H1 (cell line): ENCODE data around the gene PTPN5. TPM values are rescaled to one million over a fixed set of nuclear protein-coding genes. Genes with fewer than 3 reads are reported as not detected.

Experiments used
- BRCA1 ChIP-seq: IDR thresholded peaks from 2 replicates; pipeline ENCODE4 v1.6.1; 2012; ENCODE audit warnings: low read depth, low read length, improper control_type of control experiment
- CBX5 ChIP-seq: fragments of 300-800, 300-1000 bp; sonication (generic); IDR thresholded peaks from 2 replicates; pipeline ENCODE4 v1.7.1; 2016; ENCODE audit warnings: antibody characterized with exemption, low read length, low read depth
- CBX8 ChIP-seq: fragments of 300-800, 300-1000 bp; sonication (generic); IDR thresholded peaks from 2 replicates; pipeline ENCODE4 v1.7.1; 2016; ENCODE audit warnings: low read depth, low read length, borderline replicate concordance
- CEBPB ChIP-seq: IDR thresholded peaks from 2 replicates; pipeline ENCODE4 v1.6.1; 2012; ENCODE audit warnings: low read depth, low read length
- EP300 ChIP-seq, 2 experiments: IDR thresholded peaks; 1 replicate in 1 of 2; 2 replicates in 1 of 2; pipeline ENCODE4 v1.6.1; 2011 to 2012; ENCODE audit warnings: low read depth in 2 of 2, low read length in 2 of 2, mild to moderate bottlenecking in 2 of 2, borderline replicate concordance in 1 of 2, inconsistent platforms in 1 of 2, moderate library complexity in 1 of 2
- NANOG ChIP-seq: IDR thresholded peaks from 2 replicates; pipeline ENCODE4 v1.6.1; 2011; ENCODE audit warnings: low read length, low read depth, mild to moderate bottlenecking, inconsistent platforms; ENCODE audit not compliant: insufficient read depth, poor library complexity, severe bottlenecking
- SAP30 ChIP-seq: fragments of 300-600 bp; sonication (generic); IDR thresholded peaks from 2 replicates; pipeline ENCODE4 v1.7.1; 2012; ENCODE audit warnings: low read length, moderate library complexity, mild to moderate bottlenecking, inconsistent platforms; ENCODE audit not compliant: insufficient read depth, insufficient replicate concordance
- SP2 ChIP-seq: IDR thresholded peaks from 2 replicates; pipeline ENCODE4 v1.6.1; 2012; ENCODE audit warnings: mild to moderate bottlenecking, low read length, inconsistent platforms
- TBP ChIP-seq: IDR thresholded peaks from 2 replicates; pipeline ENCODE4 v1.6.1; 2011; ENCODE audit warnings: low read depth, low read length, improper control_type of control experiment
- polyA plus RNA-seq, 7 experiments: library from polyadenylated mRNA; depleted of rRNA in 3 of 7; stranded (reverse) in 5 of 7; unstranded in 2 of 7; fragments of >200 nt in 5 of 7; fragments of 200-250 nt in 2 of 7; gene quantifications; 1 replicate in 5 of 7; 2 replicates in 1 of 7; 4 replicates in 1 of 7; pipeline versions ENCODE4 v1.2.1 to v1.2.3, GENCODE V29; 2011 to 2013; ENCODE audit warnings: missing spikeins in 2 of 7, mixed read lengths in 2 of 7
- total RNA-seq: library from RNA; stranded (reverse); fragmentation: NEBNext Ultra II Directional; extraction: Animal tissue kit (Norgen Biotek cat#: 25700); gene quantifications from 2 replicates; pipeline ENCODE4 v1.2.1, GENCODE V29; 2021
- TF ChIP-seq, protein P1 (sequence below): fragments of 300-600 bp; sonication (generic); IDR thresholded peaks from 2 replicates; pipeline ENCODE4 v1.7.1; 2012; ENCODE audit warnings: low read length, moderate library complexity, mild to moderate bottlenecking, inconsistent platforms; ENCODE audit not compliant: insufficient replicate concordance

PTPN5 gene
- total and polyA plus RNA-seq, 2 of the 8 experiments (the other 6 are each of a cell fraction or from before 2014, with no cell fraction given), result 8.4 to 12.9 TPM

DNA sequence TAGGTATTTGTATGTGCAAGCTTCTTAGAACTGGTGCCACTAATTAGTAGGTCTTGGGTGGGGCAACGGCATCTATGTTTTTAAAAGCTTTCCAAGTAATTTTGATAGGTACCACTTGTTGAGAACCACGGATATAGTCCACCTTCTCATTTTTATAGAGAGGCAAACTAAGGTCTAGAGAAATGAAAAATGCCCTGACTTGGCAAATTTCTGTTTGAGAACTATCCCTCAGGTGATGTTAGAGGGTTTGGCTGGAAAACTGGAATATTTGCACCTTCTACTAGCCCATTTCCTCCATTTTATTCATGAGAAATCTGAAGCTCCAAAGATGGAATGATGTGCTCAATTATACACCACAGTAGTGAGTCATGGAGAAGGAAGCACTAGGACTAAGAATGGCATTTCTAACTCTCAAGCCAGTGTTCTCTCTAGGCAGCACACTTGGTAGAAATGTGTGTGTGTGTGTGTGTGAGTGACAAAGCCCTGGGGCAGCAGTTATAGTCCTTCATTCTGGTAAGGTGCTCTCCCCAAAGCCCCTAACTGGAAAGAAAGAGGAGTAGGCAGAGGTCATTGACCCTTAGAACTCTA, 94.9 kb downstream of the PTPN5 start (continued):
- TF ChIP-seq, protein P1, sequence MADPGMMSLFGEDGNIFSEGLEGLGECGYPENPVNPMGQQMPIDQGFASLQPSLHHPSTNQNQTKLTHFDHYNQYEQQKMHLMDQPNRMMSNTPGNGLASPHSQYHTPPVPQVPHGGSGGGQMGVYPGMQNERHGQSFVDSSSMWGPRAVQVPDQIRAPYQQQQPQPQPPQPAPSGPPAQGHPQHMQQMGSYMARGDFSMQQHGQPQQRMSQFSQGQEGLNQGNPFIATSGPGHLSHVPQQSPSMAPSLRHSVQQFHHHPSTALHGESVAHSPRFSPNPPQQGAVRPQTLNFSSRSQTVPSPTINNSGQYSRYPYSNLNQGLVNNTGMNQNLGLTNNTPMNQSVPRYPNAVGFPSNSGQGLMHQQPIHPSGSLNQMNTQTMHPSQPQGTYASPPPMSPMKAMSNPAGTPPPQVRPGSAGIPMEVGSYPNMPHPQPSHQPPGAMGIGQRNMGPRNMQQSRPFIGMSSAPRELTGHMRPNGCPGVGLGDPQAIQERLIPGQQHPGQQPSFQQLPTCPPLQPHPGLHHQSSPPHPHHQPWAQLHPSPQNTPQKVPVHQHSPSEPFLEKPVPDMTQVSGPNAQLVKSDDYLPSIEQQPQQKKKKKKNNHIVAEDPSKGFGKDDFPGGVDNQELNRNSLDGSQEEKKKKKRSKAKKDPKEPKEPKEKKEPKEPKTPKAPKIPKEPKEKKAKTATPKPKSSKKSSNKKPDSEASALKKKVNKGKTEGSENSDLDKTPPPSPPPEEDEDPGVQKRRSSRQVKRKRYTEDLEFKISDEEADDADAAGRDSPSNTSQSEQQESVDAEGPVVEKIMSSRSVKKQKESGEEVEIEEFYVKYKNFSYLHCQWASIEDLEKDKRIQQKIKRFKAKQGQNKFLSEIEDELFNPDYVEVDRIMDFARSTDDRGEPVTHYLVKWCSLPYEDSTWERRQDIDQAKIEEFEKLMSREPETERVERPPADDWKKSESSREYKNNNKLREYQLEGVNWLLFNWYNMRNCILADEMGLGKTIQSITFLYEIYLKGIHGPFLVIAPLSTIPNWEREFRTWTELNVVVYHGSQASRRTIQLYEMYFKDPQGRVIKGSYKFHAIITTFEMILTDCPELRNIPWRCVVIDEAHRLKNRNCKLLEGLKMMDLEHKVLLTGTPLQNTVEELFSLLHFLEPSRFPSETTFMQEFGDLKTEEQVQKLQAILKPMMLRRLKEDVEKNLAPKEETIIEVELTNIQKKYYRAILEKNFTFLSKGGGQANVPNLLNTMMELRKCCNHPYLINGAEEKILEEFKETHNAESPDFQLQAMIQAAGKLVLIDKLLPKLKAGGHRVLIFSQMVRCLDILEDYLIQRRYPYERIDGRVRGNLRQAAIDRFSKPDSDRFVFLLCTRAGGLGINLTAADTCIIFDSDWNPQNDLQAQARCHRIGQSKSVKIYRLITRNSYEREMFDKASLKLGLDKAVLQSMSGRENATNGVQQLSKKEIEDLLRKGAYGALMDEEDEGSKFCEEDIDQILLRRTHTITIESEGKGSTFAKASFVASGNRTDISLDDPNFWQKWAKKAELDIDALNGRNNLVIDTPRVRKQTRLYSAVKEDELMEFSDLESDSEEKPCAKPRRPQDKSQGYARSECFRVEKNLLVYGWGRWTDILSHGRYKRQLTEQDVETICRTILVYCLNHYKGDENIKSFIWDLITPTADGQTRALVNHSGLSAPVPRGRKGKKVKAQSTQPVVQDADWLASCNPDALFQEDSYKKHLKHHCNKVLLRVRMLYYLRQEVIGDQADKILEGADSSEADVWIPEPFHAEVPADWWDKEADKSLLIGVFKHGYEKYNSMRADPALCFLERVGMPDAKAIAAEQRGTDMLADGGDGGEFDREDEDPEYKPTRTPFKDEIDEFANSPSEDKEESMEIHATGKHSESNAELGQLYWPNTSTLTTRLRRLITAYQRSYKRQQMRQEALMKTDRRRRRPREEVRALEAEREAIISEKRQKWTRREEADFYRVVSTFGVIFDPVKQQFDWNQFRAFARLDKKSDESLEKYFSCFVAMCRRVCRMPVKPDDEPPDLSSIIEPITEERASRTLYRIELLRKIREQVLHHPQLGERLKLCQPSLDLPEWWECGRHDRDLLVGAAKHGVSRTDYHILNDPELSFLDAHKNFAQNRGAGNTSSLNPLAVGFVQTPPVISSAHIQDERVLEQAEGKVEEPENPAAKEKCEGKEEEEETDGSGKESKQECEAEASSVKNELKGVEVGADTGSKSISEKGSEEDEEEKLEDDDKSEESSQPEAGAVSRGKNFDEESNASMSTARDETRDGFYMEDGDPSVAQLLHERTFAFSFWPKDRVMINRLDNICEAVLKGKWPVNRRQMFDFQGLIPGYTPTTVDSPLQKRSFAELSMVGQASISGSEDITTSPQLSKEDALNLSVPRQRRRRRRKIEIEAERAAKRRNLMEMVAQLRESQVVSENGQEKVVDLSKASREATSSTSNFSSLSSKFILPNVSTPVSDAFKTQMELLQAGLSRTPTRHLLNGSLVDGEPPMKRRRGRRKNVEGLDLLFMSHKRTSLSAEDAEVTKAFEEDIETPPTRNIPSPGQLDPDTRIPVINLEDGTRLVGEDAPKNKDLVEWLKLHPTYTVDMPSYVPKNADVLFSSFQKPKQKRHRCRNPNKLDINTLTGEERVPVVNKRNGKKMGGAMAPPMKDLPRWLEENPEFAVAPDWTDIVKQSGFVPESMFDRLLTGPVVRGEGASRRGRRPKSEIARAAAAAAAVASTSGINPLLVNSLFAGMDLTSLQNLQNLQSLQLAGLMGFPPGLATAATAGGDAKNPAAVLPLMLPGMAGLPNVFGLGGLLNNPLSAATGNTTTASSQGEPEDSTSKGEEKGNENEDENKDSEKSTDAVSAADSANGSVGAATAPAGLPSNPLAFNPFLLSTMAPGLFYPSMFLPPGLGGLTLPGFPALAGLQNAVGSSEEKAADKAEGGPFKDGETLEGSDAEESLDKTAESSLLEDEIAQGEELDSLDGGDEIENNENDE, result no peak
- TF ChIP-seq EP300 (IDR thresholded peaks at IDR 0.05; ENCODE audit: borderline replicate concordance in 1 of 2, low read depth in 2 of 2, low read length in 2 of 2) (no peak), NANOG (no peak), CBX5 (no peak), TBP (no peak), SP2 (no peak), BRCA1 (no peak), CEBPB (no peak), CBX8 (no peak), SAP30 (no peak)
